ENCODE data around the gene GOLGA6L9.
"Not testable (repeated sequence)": the region's sequence is repeated elsewhere in the genome, so short reads cannot be mapped to it uniquely, and the experiment has no call there.

The GOLGA6L9 gene

GRCh38 chr15:82468205-82468604 is 38.6 kb downstream of the GOLGA6L9 start:
- DNase-seq (ENCODE audit: low read depth in 2 of 2): not testable (repeated sequence)

- not testable (repeated sequence) for DNase-seq (ENCODE audit: low read depth in 2 of 2)
These were observed 39.8 kb downstream of the GOLGA6L9 start for GRCh38 chr15:82469381-82469780.

GRCh38 chr15:82472269-82472982 is 42.8 kb downstream of the GOLGA6L9 start:
- DNase-seq (ENCODE audit: low read depth in 2 of 2): not testable (repeated sequence)

DNA sequence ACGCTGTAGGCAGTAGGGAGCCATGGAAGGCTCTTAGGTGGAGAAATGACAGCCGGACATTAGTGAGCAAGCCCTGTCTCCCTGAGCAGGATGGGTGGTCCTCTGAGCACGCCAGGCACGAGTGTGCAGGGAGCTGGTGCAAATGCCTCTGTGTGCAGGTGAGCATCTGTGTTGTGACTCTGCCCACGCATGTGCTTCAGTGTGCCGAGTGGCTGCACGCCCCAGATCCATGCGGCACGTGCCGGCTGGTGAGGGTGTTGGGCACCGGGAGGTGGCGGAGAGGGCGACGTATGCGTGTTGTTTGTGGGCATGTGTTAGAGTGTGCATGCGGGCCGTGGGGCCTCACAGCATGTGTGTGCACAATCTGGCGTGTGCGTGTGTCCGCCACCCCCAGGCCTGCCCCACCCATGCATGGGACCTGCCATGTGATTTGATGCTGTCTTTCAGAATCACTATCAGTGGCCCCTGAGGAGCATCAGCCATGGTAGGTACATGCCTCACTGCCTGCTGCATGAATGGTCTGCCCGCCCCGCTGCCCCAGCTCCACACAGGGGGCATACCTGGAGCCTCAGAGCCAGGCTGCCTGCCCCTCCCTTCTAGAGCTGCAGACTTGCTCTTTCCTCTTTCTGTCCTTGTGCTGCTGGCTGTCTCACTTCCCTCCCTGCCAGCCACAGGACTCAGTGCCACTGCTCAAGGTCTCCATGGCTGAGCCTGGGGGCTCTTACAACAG is 45.1 kb downstream of the GOLGA6L9 start:
- DNase-seq (ENCODE audit: low read depth in 2 of 2): not testable (repeated sequence)

DNA sequence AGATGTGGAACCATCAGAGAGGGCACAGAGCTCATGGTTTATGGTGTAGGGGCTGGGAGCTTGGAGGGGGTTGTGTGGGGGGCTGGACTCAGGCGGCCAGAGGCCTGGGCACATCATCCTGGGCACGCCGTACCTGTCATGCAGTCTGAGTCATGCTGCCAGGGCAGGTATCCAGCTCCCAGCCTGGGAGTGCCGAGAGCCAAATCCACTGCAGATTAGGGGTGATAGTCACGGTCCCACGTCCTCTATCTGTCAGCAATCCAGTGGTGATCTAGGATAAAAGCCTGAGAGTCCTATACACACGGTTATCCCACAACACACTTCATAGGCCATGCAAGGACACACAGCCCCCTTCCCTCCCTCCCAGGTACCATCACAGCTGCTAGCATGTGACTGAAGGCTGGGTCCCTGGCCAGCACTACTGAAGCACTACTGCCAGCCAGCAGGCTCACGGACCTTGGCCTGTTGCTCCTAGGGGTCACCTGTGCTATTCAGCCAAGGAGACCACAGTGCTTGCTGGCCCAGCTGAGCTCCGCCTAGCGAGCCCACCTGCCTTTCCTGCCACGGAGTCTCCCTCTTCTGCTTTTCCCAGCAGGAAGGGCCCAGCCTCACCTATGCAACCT is 45.8 kb downstream of the GOLGA6L9 start:
- DNase-seq (ENCODE audit: low read depth in 2 of 2): not testable (repeated sequence)

GRCh38 chr15:82476697-82477342 is 47.2 kb downstream of the GOLGA6L9 start:
- DNase-seq (ENCODE audit: low read depth in 2 of 2): not testable (repeated sequence)

GRCh38 chr15:82477343-82478057 is 47.9 kb downstream of the GOLGA6L9 start:
- not testable (repeated sequence) for DNase-seq (ENCODE audit: low read depth in 2 of 2)
